Activated T-helper 1 cell treated with anti-CD3 and anti-CD28 coated beads, Interleukin-12 subunit alpha, Interleukin-12 subunit beta, Interleukin-2, Interleukin-4 antibody, amounts not matched to agents 30 ng/mL and 10 ng/mL and 1 ng/mL, durations not matched to agents 14 hours and 24 hours and 36 hours (primary cell): Measurements from ENCODE around the gene SPEN. TPM values are rescaled to one million over a fixed set of nuclear protein-coding genes. Genes with fewer than 3 reads are reported as not detected.
"Not testable (repeated sequence)": the region's sequence is repeated elsewhere in the genome, so short reads cannot be mapped to it uniquely, and the experiment has no call there.

Experiments
- DNase-seq: peaks from one replicate; pipeline ENCODE4 v3.0.0; 2021; ENCODE audit warnings: low spot score
- H3K27ac Mint-ChIP-seq: one replicate; pipeline ENCODE4 v1.8.0; 2021; ENCODE audit warnings: mild to moderate bottlenecking, mixed read lengths
- H3K27me3 Mint-ChIP-seq: one replicate; pipeline ENCODE4 v1.8.0; 2022; ENCODE audit warnings: mild to moderate bottlenecking, moderate library complexity, mixed read lengths; ENCODE audit not compliant: insufficient read depth
- H3K36me3 Mint-ChIP-seq: one replicate; pipeline ENCODE4 v1.8.0; 2021; ENCODE audit warnings: low read depth, mixed read lengths
- H3K4me1 Mint-ChIP-seq: one replicate; pipeline ENCODE4 v1.8.0; 2021; ENCODE audit warnings: low read depth, mixed read lengths
- H3K4me3 Mint-ChIP-seq: one replicate; pipeline ENCODE4 v1.8.0; 2021; ENCODE audit warnings: mild to moderate bottlenecking, moderate library complexity, mixed read lengths
- H3K9me3 Mint-ChIP-seq: one replicate; pipeline ENCODE4 v1.8.0; 2021; ENCODE audit warnings: mixed read lengths
- intact Hi-C: fragments of 100-400 bp; cut with micrococcal nuclease; formaldehyde crosslinking; loops from one replicate; pipeline ENCODE4 v1.15.1; 2024
- total RNA-seq: library from RNA; stranded (reverse); gene quantifications from 2 replicates; pipeline ENCODE4 v1.2.3, GENCODE V29; 2022

The SPEN gene
- 81.9 and 87.6 TPM in 2 replicates for total RNA-seq

GRCh38 chr1:15847100-15847892 lies at the start of gene SPEN:
TSS of gene SPEN (plus strand) at chr1:15847707. CDS start at chr1:15848068, 361 bp downstream.
- Mint-ChIP-seq H3K4me3 (peak within 1 kb of the TSS; percentile 94), H3K27ac (peak within 1 kb of the TSS; percentile 95), H3K9me3 (no peaks in the 10 kb centered on the region), H3K36me3 (peaks cover 11% of the 10 kb centered on the region), H3K4me1 (peaks cover 41% of the 10 kb centered on the region), H3K27me3 (no peaks in the 10 kb centered on the region)
- DNase-seq: peak; percentile 98
- intact Hi-C loops: loop anchor here (1.0 to 10.0 kb wide), 7 partner anchors 12 to 432 kb away; partner anchors contain the start of genes DDI2 and ZBTB17

GRCh38 chr1:15799004-15799867 lies 48.3 kb upstream of the SPEN start:
- Mint-ChIP-seq H3K4me3 (no peak overlapping the region), H3K27me3 (peaks cover 13% of the 10 kb centered on the region), H3K27ac (no peak overlapping the region), H3K36me3 (no peaks in the 10 kb centered on the region), H3K9me3 (no peaks in the 10 kb centered on the region), H3K4me1 (peaks cover 4% of the 10 kb centered on the region)
- DNase-seq: no peak
- intact Hi-C loops: no loop called here

GRCh38 chr1:15799928-15800835 lies 47.3 kb upstream of the SPEN start:
- intact Hi-C loops: no loop called here
- peaks cover 13% of the 10 kb centered on the region for H3K27me3 Mint-ChIP-seq
- H3K9me3 Mint-ChIP-seq: no peaks in the 10 kb centered on the region
- no peak for DNase-seq
- peaks cover 4% of the 10 kb centered on the region for H3K4me1 Mint-ChIP-seq
- no peaks in the 10 kb centered on the region for H3K36me3 Mint-ChIP-seq
- H3K4me3 Mint-ChIP-seq: no peak overlapping the region
- H3K27ac Mint-ChIP-seq: no peak overlapping the region

GRCh38 chr1:15802234-15802965 lies 45.1 kb upstream of the SPEN start:
- peaks cover 14% of the 10 kb centered on the region for H3K27me3 Mint-ChIP-seq
- H3K4me1 Mint-ChIP-seq: peaks cover 4% of the 10 kb centered on the region
- no peak overlapping the region for H3K27ac Mint-ChIP-seq
- DNase-seq: no peak
- no peak overlapping the region for H3K4me3 Mint-ChIP-seq
- H3K9me3 Mint-ChIP-seq: no peaks in the 10 kb centered on the region
- no peaks in the 10 kb centered on the region for H3K36me3 Mint-ChIP-seq
- intact Hi-C loops: loop anchor here (2.0 kb wide), 1 partner anchor 204 kb away; no protein-coding TSS in a partner anchor

GRCh38 chr1:15803380-15803779 lies 44.1 kb upstream of the SPEN start:
- intact Hi-C loops: loop anchor here (1.0 to 2.0 kb wide), 2 partner anchors 203 to 253 kb away; no protein-coding TSS in a partner anchor

GRCh38 chr1:15804060-15804459 lies 43.4 kb upstream of the SPEN start:
- Mint-ChIP-seq H3K4me3 (no peak overlapping the region), H3K4me1 (peaks cover 4% of the 10 kb centered on the region), H3K27me3 (peaks cover 15% of the 10 kb centered on the region), H3K27ac (no peak overlapping the region), H3K36me3 (no peaks in the 10 kb centered on the region), H3K9me3 (no peaks in the 10 kb centered on the region)
- intact Hi-C loops: no loop called here
- no peak for DNase-seq

More at GRCh38 chr1:15803380-15803779, 44.1 kb upstream of the SPEN start:
- Mint-ChIP-seq H3K36me3 (no peaks in the 10 kb centered on the region), H3K4me1 (peaks cover 4% of the 10 kb centered on the region), H3K27ac (no peak overlapping the region), H3K9me3 (no peaks in the 10 kb centered on the region), H3K27me3 (peaks cover 15% of the 10 kb centered on the region), H3K4me3 (no peak overlapping the region)
- DNase-seq: no peak

GRCh38 chr1:15807121-15807520 lies 40.4 kb upstream of the SPEN start:
- Mint-ChIP-seq H3K36me3 (no peaks in the 10 kb centered on the region), H3K27ac (no peak overlapping the region), H3K27me3 (peaks cover 15% of the 10 kb centered on the region), H3K4me3 (no peak overlapping the region), H3K9me3 (no peaks in the 10 kb centered on the region), H3K4me1 (no peaks in the 10 kb centered on the region)
- intact Hi-C loops: no loop called here
- DNase-seq: no peak

- H3K4me1 Mint-ChIP-seq, H3K9me3 Mint-ChIP-seq, H3K27ac Mint-ChIP-seq, DNase-seq, intact Hi-C loops, H3K4me3 Mint-ChIP-seq, H3K36me3 Mint-ChIP-seq: not testable (repeated sequence)
- peaks cover 11% of the 10 kb centered on the region for H3K27me3 Mint-ChIP-seq
Observed at GRCh38 chr1:15807549-15807948, 40.0 kb upstream of the SPEN start, which contains the start of gene UQCRHL. TSS of gene UQCRHL (minus strand) at chr1:15807649. CDS start at chr1:15807649, 0 bp downstream.

- Mint-ChIP-seq H3K27ac (no peak overlapping the region), H3K9me3 (no peaks in the 10 kb centered on the region), H3K36me3 (no peaks in the 10 kb centered on the region), H3K27me3 (peaks cover 6% of the 10 kb centered on the region), H3K4me1 (no peaks in the 10 kb centered on the region), H3K4me3 (no peak overlapping the region)
- intact Hi-C loops: no loop called here
- no peak for DNase-seq
Observed at GRCh38 chr1:15808955-15809354, 38.6 kb upstream of the SPEN start.

- no peaks in the 10 kb centered on the region for H3K36me3 Mint-ChIP-seq
- H3K9me3 Mint-ChIP-seq: no peaks in the 10 kb centered on the region
- no peak overlapping the region for H3K27ac Mint-ChIP-seq
- no peaks in the 10 kb centered on the region for H3K4me1 Mint-ChIP-seq
- H3K4me3 Mint-ChIP-seq: no peak overlapping the region
- peaks cover 6% of the 10 kb centered on the region for H3K27me3 Mint-ChIP-seq
- no peak for DNase-seq
- intact Hi-C loops: no loop called here
Observed at GRCh38 chr1:15810073-15810472, 37.4 kb upstream of the SPEN start.

GRCh38 chr1:15816674-15817073 lies 30.8 kb upstream of the SPEN start:
- H3K27ac Mint-ChIP-seq: no peak overlapping the region
- H3K4me1 Mint-ChIP-seq: peaks cover 12% of the 10 kb centered on the region
- H3K27me3 Mint-ChIP-seq: no peaks in the 10 kb centered on the region
- no peak for DNase-seq
- no peaks in the 10 kb centered on the region for H3K9me3 Mint-ChIP-seq
- intact Hi-C loops: loop anchor here (5.0 kb wide), 1 partner anchor 191 kb away; no protein-coding TSS in a partner anchor
- no peaks in the 10 kb centered on the region for H3K36me3 Mint-ChIP-seq
- H3K4me3 Mint-ChIP-seq: no peak overlapping the region
